ENCODE results near the gene PBX2. TPM values are rescaled to one million over a fixed set of nuclear protein-coding genes. Genes with fewer than 3 reads are reported as not detected.

Gene PBX2
- total and polyA plus RNA-seq, 2 donors: 28.1 to 76.9 TPM

DNA sequence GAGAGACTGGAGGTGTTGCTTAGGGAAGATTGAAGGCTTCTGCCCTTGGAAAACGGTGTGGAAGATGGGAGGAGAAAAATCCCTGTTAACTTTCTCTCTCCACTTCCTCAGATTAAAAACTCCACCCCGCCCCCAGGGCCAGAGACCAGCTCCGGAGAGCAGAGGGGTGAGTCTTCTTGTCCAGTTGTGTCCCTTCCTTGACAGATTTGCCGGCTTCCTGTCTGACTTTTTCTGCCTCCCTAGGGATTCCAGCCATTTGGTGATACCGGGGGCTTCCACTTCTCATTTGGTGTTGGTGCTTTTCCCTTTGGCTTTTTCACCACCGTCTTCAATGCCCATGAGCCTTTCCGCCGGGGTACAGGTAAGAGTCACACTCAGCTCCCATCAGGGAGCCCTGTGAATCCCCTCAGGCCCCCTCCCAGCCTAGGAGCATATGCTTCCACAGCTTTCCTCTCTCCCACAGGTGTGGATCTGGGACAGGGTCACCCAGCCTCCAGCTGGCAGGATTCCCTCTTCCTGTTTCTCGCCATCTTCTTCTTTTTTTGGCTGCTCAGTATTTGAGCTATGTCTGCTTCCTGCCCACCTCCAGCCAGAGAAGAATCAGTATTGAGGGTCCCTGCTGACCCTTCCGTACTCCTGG, 10.1 kb downstream of the PBX2 start:
- Histone ChIP-seq H3K27ac (ENCODE audit: low read depth in 1 of 2, low read length in 1 of 2) (no peak overlapping the region), H3K4me3 (ENCODE audit: low read length in 2 of 2) (no peak overlapping the region), H3K36me3 (ENCODE audit: control insufficient read depth in 2 of 2, insufficient read depth in 2 of 2, low read length in 1 of 2) (peaks cover 42 to 48% of the 10 kb centered on the region in 2 donors), H3K9me3 (ENCODE audit: control insufficient read depth in 2 of 2, insufficient read depth in 1 of 2, low read length in 1 of 2) (peaks cover 1 to 4% of the 10 kb centered on the region in 2 donors), H3K4me1 (ENCODE audit: control insufficient read depth in 2 of 2, insufficient read depth in 2 of 2, low read length in 2 of 2) (peaks cover 22 to 42% of the 10 kb centered on the region in 2 donors), H3K27me3 (ENCODE audit: control insufficient read depth in 2 of 2, insufficient read depth in 1 of 2, low read length in 1 of 2) (no peaks in the 10 kb centered on the region)
- 92% methylated on average over 10 of the region's 10 CpGs for WGBS
- no peak for DNase-seq (ENCODE audit: low read depth in 6 of 9, low spot score in 9 of 9)

DNA sequence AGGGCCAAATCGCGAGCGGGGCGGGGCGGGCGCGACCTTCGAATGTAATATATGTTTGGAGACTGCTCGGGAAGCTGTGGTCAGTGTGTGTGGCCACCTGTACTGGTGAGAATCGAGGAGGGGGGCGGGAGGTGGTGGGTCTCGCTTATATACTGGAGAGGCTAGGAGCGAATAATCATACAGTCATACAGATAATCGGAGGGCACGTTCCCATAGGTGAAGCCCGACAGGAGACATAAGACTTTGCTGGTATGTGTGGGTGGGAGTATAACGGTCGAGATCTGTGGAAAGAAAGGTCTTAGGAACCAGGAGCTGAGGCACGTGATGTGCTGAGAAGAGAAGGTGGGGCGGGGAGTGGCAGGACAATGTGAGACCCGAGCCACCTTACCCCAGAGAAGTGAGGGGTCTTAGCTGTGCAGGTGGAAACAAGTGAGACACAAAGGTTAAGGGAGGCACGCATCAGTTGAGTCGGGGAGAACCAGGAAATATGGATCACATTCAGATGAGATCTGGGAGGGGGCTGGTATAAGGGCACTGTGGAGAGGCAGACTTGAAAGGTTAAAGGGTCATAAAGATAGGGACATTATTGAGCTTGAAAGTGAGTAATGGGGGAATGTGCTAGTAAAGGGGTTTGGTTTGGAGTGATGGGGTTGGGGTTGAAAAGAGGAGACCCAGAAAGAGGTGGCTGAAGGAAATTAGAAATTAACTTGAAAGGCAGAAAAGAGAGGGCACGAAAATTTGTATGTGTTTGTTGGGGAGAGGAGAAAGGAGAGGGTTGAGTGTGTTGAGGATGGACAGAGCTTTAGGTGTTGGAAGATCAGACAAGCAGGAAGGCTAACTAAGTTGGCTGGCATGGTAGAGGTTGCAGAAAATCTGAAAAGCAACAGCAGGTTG, 11.2 kb downstream of the PBX2 start:
- H3K36me3 ChIP-seq (ENCODE audit: control insufficient read depth in 2 of 2, insufficient read depth in 2 of 2, low read length in 1 of 2): peaks cover 34 to 41% of the 10 kb centered on the region in 2 donors
- H3K4me1 ChIP-seq (ENCODE audit: control insufficient read depth in 2 of 2, insufficient read depth in 2 of 2, low read length in 2 of 2): peaks cover 26 to 46% of the 10 kb centered on the region in 2 donors
- peak overlapping the region; percentile 79 to 80 for H3K4me3 ChIP-seq (ENCODE audit: low read length in 2 of 2)
- H3K27ac ChIP-seq (ENCODE audit: low read depth in 1 of 2, low read length in 1 of 2): peak overlapping the region; percentile 95 to 97
- no peaks in the 10 kb centered on the region for H3K27me3 ChIP-seq (ENCODE audit: control insufficient read depth in 2 of 2, insufficient read depth in 1 of 2, low read length in 1 of 2)
- DNase-seq (ENCODE audit: low read depth in 6 of 9, low spot score in 9 of 9): peak in 1 of 9 donors; percentile 41
- 2% methylated on average over 24 of the region's 24 CpGs for WGBS
- peaks cover 1 to 4% of the 10 kb centered on the region in 2 donors for H3K9me3 ChIP-seq (ENCODE audit: control insufficient read depth in 2 of 2, insufficient read depth in 1 of 2, low read length in 1 of 2)

GRCh38 chr6:32177788-32178546, 12.0 kb downstream of the PBX2 start, which contains the start of gene RNF5:
Gene RNF5, plus strand, starts transcription at chr6:32178405. Its CDS starts 107 bp downstream, at chr6:32178512.
- peaks cover 26 to 55% of the 10 kb centered on the region in 2 donors for H3K4me1 ChIP-seq (ENCODE audit: control insufficient read depth in 2 of 2, insufficient read depth in 2 of 2, low read length in 2 of 2)
- H3K27ac ChIP-seq (ENCODE audit: low read depth in 1 of 2, low read length in 1 of 2): peak within 1 kb of the TSS; percentile 95 to 97
- H3K27me3 ChIP-seq (ENCODE audit: control insufficient read depth in 2 of 2, insufficient read depth in 1 of 2, low read length in 1 of 2): no peaks in the 10 kb centered on the region
- H3K36me3 ChIP-seq (ENCODE audit: control insufficient read depth in 2 of 2, insufficient read depth in 2 of 2, low read length in 1 of 2): peaks cover 26 to 33% of the 10 kb centered on the region in 2 donors
- H3K9me3 ChIP-seq (ENCODE audit: control insufficient read depth in 2 of 2, insufficient read depth in 1 of 2, low read length in 1 of 2): peaks cover 1 to 4% of the 10 kb centered on the region in 2 donors
- under 1% methylated on average over 33 of the region's 33 CpGs for WGBS
- DNase-seq (ENCODE audit: low read depth in 6 of 9, low spot score in 9 of 9): peak; percentile 96 to 100 (median 100)
- H3K4me3 ChIP-seq (ENCODE audit: low read length in 2 of 2): peak within 1 kb of the TSS; percentile 79 to 80

GRCh38 chr6:32177183-32177787, 12.7 kb downstream of the PBX2 start:
- peaks cover 19 to 26% of the 10 kb centered on the region in 2 donors for H3K36me3 ChIP-seq (ENCODE audit: control insufficient read depth in 2 of 2, insufficient read depth in 2 of 2, low read length in 1 of 2)
- 1% methylated on average over 20 of the region's 20 CpGs for WGBS
- peak overlapping the region; percentile 79 to 80 for H3K4me3 ChIP-seq (ENCODE audit: low read length in 2 of 2)
- peak overlapping the region; percentile 95 to 97 for H3K27ac ChIP-seq (ENCODE audit: low read depth in 1 of 2, low read length in 1 of 2)
- DNase-seq (ENCODE audit: low read depth in 6 of 9, low spot score in 9 of 9): peak in 3 of 9 donors; percentile 55 to 81 (median 55)
- H3K27me3 ChIP-seq (ENCODE audit: control insufficient read depth in 2 of 2, insufficient read depth in 1 of 2, low read length in 1 of 2): no peaks in the 10 kb centered on the region
- peaks cover 26 to 55% of the 10 kb centered on the region in 2 donors for H3K4me1 ChIP-seq (ENCODE audit: control insufficient read depth in 2 of 2, insufficient read depth in 2 of 2, low read length in 2 of 2)
- peaks cover 0 to 4% of the 10 kb centered on the region in 2 donors for H3K9me3 ChIP-seq (ENCODE audit: control insufficient read depth in 2 of 2, insufficient read depth in 1 of 2, low read length in 1 of 2)

GRCh38 chr6:32176476-32177182, 13.4 kb downstream of the PBX2 start:
- Histone ChIP-seq H3K4me1 (ENCODE audit: control insufficient read depth in 2 of 2, insufficient read depth in 2 of 2, low read length in 2 of 2) (peaks cover 26 to 54% of the 10 kb centered on the region in 2 donors), H3K27ac (ENCODE audit: low read depth in 1 of 2, low read length in 1 of 2) (peak overlapping the region; percentile 95 to 97), H3K27me3 (ENCODE audit: control insufficient read depth in 2 of 2, insufficient read depth in 1 of 2, low read length in 1 of 2) (no peaks in the 10 kb centered on the region), H3K4me3 (ENCODE audit: low read length in 2 of 2) (peak overlapping the region; percentile 79 to 80), H3K36me3 (ENCODE audit: control insufficient read depth in 2 of 2, insufficient read depth in 2 of 2, low read length in 1 of 2) (peaks cover 16 to 20% of the 10 kb centered on the region in 2 donors), H3K9me3 (ENCODE audit: control insufficient read depth in 2 of 2, insufficient read depth in 1 of 2, low read length in 1 of 2) (peaks cover 0 to 4% of the 10 kb centered on the region in 2 donors)
- DNase-seq (ENCODE audit: low read depth in 6 of 9, low spot score in 9 of 9): peak in 1 of 9 donors; percentile 24
- WGBS: 42% methylated on average over 5 of the region's 5 CpGs

- H3K4me1 ChIP-seq (ENCODE audit: control insufficient read depth in 2 of 2, insufficient read depth in 2 of 2, low read length in 2 of 2): peaks cover 26 to 54% of the 10 kb centered on the region in 2 donors
- DNase-seq (ENCODE audit: low read depth in 6 of 9, low spot score in 9 of 9): peak; percentile 92 to 99 (median 97)
- H3K27ac ChIP-seq (ENCODE audit: low read depth in 1 of 2, low read length in 1 of 2): peak within 1 kb of the TSS; percentile 95 to 97
- WGBS: under 1% methylated on average over 27 of the region's 27 CpGs
- peak within 1 kb of the TSS; percentile 80 to 97 for H3K4me3 ChIP-seq (ENCODE audit: low read length in 2 of 2)
- H3K27me3 ChIP-seq (ENCODE audit: control insufficient read depth in 2 of 2, insufficient read depth in 1 of 2, low read length in 1 of 2): no peaks in the 10 kb centered on the region
- H3K36me3 ChIP-seq (ENCODE audit: control insufficient read depth in 2 of 2, insufficient read depth in 2 of 2, low read length in 1 of 2): peaks cover 16 to 17% of the 10 kb centered on the region in 2 donors
- H3K9me3 ChIP-seq (ENCODE audit: control insufficient read depth in 2 of 2, insufficient read depth in 1 of 2, low read length in 1 of 2): peaks cover 0 to 4% of the 10 kb centered on the region in 2 donors
Measured at GRCh38 chr6:32175711-32176475, 14.1 kb downstream of the PBX2 start, which contains the start of gene AGPAT1. Gene AGPAT1, minus strand, starts transcription at chr6:32176084. Its CDS starts 4,588 bp downstream, at chr6:32171496.

GRCh38 chr6:32175322-32175710, 14.7 kb downstream of the PBX2 start:
- Histone ChIP-seq H3K36me3 (ENCODE audit: control insufficient read depth in 2 of 2, insufficient read depth in 2 of 2, low read length in 1 of 2) (peaks cover 17% of the 10 kb centered on the region in 2 donors), H3K4me1 (ENCODE audit: control insufficient read depth in 2 of 2, insufficient read depth in 2 of 2, low read length in 2 of 2) (peaks cover 26 to 54% of the 10 kb centered on the region in 2 donors), H3K27me3 (ENCODE audit: control insufficient read depth in 2 of 2, insufficient read depth in 1 of 2, low read length in 1 of 2) (no peaks in the 10 kb centered on the region), H3K4me3 (ENCODE audit: low read length in 2 of 2) (peak overlapping the region; percentile 80 to 97), H3K9me3 (ENCODE audit: control insufficient read depth in 2 of 2, insufficient read depth in 1 of 2, low read length in 1 of 2) (peaks cover 0 to 4% of the 10 kb centered on the region in 2 donors), H3K27ac (ENCODE audit: low read depth in 1 of 2, low read length in 1 of 2) (peak overlapping the region; percentile 58 to 76)
- 49% methylated on average over 2 of the region's 2 CpGs for WGBS
- DNase-seq (ENCODE audit: low read depth in 6 of 9, low spot score in 9 of 9): no peak

All from thymus (tissue), 11 donors.